GM19025 (cell line): Measurements from ENCODE around the gene C16orf96.
"Not testable (repeated sequence)": the region's sequence is repeated elsewhere in the genome, so short reads cannot be mapped to it uniquely, and the experiment has no call there.

ENCODE experiments used
- ATAC-seq: cut with Tn5 transposase; IDR thresholded peaks from one replicate; pipeline ENCODE4 v1.9.1; 2021; ENCODE audit warnings: mild to moderate bottlenecking, low read depth, moderate library complexity; ENCODE audit not compliant: unreplicated experiment

C16orf96 gene

GRCh38 chr16:4561596-4561995, 5.5 kb downstream of the C16orf96 start:
- no peak for ATAC-seq

DNA sequence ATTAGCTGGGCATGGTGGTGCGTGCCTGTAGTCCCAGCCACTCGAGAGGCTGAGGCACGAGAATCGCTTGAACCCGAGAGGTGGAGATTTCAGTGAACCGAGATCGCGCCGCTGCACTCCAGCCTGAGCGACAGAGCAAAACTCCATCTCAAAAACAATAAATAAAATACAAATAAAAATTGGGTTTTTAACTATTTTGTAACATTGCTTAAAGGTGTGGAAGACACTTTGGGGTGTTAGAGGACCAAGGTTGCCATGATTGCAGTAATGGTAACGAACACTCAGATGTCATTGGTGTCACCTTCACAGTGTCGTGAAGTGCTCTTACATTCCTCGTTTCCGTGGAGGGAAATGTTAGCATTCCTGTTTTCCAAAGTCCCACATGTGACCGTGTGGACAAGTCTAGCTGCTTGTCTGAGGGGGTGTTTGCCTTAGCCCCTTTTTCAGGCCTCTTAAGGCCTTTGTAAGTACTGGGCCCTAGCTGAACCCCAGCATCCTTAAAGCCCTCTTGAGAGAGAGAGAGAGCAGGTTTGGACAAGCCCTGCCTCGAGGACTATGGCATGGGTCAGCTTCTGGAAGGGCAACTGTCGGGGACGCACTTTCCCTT, 8.6 kb downstream of the C16orf96 start:
- no peak for ATAC-seq

GRCh38 chr16:4566144-4566543, 10.0 kb downstream of the C16orf96 start:
- ATAC-seq: no peak

DNA sequence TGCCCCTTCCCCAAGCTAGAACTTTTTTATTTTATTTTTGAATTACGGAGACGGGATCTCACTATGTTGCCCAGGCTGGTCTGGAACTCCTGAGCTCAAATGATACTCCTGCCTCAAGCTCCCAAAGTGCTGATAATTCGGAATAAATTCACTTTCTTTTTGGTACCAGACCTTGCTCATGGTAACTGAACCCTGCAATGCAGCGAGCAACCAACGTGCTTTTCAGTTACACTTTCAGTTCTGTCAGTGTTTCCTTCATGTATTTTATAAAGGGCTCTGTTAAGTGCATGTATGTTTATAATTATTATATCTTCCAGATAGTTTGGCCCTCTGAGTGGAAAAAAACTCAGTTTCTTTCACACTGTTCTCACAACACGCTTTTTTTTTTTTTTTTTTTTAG, 13.9 kb downstream of the C16orf96 start:
- no peak for ATAC-seq

DNA sequence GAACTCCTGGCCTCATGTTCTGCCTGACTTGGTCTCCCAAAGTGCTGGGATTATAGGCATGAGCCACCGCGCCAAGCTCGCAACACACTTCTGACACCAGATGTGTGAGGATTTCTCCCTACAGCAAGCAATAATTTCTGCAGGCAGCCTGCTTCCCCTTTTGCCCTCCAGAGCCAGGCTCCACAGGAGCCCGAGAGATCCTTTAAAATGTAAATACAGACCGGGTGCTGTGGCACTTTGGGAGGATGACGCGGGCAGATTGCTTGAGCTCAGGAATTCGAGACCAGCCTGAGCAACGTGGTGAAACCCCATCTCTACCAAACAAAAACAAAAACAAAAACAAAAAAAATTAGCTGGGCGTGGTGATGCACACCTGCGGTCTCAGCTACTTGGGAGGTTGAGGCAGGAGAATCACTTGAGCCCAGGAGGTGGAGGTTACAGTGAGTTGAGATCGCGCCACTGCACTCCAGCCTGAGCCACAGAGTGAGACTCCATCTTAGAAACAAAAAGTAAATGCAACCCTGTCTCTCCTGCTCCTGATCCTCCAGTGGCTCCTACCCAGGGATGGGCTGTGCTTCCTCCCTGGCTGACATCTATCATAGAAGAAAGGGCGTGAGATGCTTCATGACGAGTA, 14.7 kb downstream of the C16orf96 start:
- no peak for ATAC-seq

- ATAC-seq: no peak
Observed at GRCh38 chr16:4572715-4573114, 16.6 kb downstream of the C16orf96 start.

GRCh38 chr16:4573926-4574325, 17.8 kb downstream of the C16orf96 start:
- ATAC-seq: not testable (repeated sequence)

DNA sequence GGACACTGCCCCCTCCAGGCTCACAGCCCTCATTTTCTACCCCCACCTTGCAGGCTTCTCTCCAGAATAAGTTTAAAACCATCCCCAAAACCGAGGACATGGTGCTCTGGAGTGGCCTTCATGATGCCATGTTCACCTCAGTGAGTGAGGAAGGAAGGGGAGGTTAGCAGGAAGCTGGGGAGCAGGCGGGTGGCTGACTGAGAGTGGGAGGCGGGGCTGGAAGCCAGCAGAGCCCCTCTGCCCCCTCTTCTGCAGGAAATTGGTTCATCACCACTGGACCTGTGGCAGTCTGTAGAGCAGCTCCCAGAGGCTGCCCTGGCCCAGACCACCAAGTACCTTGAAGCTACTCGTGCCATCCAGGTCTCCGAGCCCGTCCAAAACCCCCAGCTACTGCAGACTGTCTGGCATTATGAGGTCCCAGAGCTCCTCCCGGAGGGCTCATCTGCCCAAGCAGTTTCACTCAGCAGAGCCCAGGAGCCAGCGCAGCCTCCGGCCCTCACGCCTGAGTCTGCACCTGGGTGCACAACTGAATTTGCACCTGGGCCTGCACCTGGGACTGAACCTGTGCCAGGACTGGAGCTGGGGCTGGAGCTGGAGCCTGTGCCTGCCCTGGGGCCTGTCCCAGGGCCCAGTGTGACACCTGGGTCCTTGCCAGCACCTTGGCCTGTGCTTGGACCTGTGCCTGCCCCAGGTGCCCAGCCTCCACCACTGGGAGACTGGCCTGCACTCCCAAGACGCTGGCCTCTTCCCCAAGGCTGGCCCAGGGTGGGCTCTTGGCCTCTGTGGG, 19.0 kb downstream of the C16orf96 start:
- no peak for ATAC-seq

DNA sequence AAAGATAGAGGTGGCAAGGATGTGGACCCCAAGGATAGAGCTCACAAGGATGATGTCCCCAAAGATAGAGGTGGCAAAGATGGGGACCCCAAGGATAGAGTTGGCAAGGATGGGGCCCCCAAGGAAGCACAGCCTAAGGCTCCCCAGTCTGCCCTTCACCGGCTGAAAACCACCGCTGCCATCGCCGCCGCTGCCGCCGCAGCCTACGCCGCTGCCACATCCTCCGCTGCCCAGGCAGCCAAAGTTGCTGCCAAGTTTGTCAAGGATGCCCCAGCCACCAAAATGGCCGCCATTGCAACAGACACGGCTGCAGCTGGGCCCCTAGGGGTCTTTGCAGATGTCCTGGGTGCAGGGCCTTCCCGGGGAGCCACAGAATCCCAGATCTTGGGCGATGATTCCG, 19.9 kb downstream of the C16orf96 start:
- ATAC-seq: no peak

- ATAC-seq: no peak
Observed at GRCh38 chr16:4578961-4579530, 22.9 kb downstream of the C16orf96 start.

DNA sequence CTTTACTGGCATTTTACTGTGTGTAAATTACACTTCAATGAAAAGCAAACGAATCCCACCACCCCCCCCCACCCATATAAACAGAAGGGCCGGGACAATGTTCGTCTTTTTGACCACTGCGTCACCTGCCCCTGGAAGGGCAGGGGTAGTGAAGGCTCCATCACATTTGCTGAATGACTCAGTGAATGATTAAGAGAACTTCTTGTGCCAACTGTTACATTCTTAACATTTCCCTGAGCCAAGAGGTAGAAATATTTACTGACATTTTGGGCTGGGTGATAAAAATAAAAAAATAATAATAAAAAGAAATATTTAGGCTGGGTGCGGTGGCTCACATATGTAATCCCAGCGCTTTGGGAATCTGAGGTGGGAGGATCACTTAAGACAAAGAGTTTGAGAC, 24.1 kb downstream of the C16orf96 start:
- no peak for ATAC-seq

DNA sequence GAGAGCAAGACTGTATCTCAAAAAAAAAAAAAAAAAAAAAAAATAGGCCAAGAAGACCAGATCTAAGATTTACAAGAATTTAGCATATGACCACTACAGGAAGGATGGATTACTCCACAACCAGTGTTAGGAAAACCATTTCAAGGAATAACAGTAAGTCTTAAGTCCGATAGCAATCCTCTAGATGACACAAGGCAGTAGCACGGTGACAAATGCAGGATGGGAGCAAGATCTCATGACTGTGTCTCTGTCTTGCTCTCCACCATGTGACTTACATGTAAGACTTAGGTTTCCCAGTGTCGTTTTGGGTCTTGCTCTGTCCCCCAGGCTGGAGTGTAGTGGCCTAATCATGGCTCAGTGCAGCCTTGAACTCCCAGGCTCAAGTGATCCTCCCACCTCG, 27.8 kb downstream of the C16orf96 start:
- ATAC-seq: no peak

DNA sequence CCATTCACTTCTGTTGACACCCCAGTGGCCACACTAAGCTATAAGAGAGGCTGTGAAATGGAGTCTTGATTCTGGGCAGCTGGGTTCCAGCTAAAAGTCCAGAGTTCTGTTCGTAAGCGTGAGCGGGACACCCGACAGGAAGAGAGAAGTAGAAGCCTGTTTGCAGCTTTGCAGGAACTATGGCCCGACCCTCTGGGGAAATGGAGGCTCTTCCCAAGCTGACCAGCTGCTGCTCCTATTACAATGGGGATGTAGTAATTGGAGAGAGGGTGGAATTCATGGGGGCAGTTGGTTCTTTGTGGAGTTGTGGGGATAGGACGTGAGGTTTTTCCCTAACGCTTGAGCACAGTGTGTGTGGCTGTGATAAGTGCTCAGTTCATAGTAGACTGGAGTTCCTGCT, 30.2 kb downstream of the C16orf96 start:
- no peak for ATAC-seq

DNA sequence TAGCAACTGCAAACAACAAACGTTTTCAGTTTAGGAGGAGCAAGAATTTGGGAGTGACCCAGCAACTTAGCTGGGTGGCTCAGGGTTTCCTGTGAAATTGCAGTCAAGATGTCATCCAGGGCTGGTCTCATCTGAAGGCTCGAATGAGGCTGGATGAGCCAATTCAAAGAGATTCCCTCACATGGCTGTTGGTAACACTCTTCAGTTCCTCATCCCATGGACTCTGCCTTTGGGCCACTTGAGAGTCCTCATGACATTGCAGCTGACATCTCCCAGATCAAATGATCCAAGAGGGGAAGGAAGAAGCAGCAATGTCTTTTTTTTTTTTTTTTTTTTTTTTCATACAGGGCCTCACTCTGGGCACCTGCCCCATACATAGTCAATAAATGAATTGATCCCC, 32.2 kb downstream of the C16orf96 start:
- no peak for ATAC-seq

DNA sequence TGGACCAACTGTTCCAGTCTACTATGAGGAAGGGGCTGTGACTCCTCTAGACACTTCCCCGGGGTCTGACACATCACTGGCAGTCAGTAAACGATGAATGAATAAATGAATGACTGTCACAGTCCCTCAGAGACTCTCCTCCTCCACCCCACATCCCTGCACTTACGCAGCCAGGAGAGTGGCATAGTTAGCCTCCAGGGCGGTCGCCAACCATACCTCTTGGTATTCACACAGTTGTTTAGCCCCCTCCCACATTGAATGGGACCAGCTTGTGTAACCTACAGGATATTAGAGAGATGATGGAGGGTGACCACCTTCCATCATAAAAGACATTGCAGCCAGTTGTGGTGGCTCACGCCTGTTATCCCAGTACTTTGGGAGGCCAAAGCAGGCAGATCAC, 32.8 kb downstream of the C16orf96 start:
- ATAC-seq: no peak

GRCh38 chr16:4591191-4591590, 35.1 kb downstream of the C16orf96 start:
- ATAC-seq: no peak

- ATAC-seq: no peak
Observed at GRCh38 chr16:4591706-4592470, 35.7 kb downstream of the C16orf96 start.

GRCh38 chr16:4593086-4593485, 36.9 kb downstream of the C16orf96 start:
- ATAC-seq: no peak

- ATAC-seq: no peak
Observed at GRCh38 chr16:4594433-4595410, 38.6 kb downstream of the C16orf96 start.

DNA sequence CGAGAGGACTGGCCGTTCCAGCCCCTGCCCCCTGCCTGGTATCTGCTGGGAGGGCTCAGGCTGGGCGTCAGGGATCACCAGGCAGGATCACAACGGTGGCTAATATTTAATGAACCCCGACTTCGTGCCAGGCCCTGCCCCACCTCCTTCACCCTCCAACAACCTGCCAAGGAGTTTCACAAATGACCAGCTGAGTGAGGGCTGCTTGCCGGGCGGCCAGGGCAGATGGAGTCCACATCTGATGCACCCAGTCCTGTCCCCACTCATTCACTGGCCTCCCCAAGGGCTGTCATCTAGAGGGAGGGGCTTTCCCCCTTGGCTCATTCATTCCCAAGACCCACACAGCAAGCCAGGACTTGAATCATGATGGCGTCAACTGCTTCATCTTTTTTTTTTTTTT, 41.0 kb downstream of the C16orf96 start:
- no peak for ATAC-seq
